WERI-Rb-1 (cell line): ENCODE measurements around the gene CD22.

Source experiments
- DNase-seq: peaks from one replicate; pipeline ENCODE4 v3.0.0-alpha.2; 2020
- H3K27ac ChIP-seq: fragments of 250-450 bp; sonication (Bioruptor Pico); 2 replicates; pipeline ENCODE4 v1.5.1; 2020; ENCODE audit warnings: mild to moderate bottlenecking, moderate library complexity
- H3K27me3 ChIP-seq: fragments of 250-450 bp; sonication (Bioruptor Pico); 2 replicates; pipeline ENCODE4 v1.5.1; 2021; ENCODE audit warnings: mild to moderate bottlenecking, low read depth, moderate library complexity; ENCODE audit not compliant: insufficient read depth, severe bottlenecking
- H3K36me3 ChIP-seq: fragments of 250-450 bp; sonication (Bioruptor Pico); 2 replicates; pipeline ENCODE4 v1.5.1; 2020; ENCODE audit warnings: mild to moderate bottlenecking, moderate library complexity
- H3K4me3 ChIP-seq: 2 replicates; pipeline ENCODE4 v1.5.1; 2011; ENCODE audit warnings: low read depth, mild to moderate bottlenecking, control low read depth, low read length
- H3K9me3 ChIP-seq: fragments of 250-450 bp; sonication (Bioruptor Pico); 2 replicates; pipeline ENCODE4 v1.5.1; 2021; ENCODE audit warnings: mild to moderate bottlenecking, moderate library complexity; ENCODE audit not compliant: severe bottlenecking
- TF ChIP-seq, protein P1 (sequence below): IDR thresholded peaks from 2 replicates; pipeline ENCODE4 v1.5.1; 2011; ENCODE audit warnings: low read depth, mild to moderate bottlenecking, control low read depth, inconsistent platforms, low read length

The CD22 gene

DNA sequence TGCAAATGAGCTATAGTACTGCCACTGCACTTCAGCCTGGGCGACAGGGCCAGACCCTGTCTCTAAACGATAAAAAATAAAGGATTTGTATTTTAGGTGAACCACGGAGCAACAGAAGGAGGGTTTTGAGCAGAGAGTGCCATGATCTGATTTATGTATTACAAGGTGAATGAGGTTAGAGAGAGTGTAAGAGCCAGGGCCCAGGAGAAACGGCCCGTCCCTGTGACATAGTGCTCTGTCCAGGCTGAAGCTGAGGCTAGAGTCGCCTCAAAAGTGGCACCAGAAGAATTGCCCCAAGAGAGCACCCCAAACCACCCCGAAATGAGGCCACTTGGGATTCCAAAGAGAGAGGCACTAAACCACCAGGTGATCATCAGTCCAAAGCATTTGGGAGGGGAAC is 20.1 kb upstream of the CD22 start:
- no peaks in the 10 kb centered on the region for H3K27me3 ChIP-seq
- no peak overlapping the region for H3K27ac ChIP-seq
- DNase-seq = no peak
- H3K36me3 ChIP-seq = no peaks in the 10 kb centered on the region
- no peaks in the 10 kb centered on the region for H3K9me3 ChIP-seq
- H3K4me3 ChIP-seq = no peak overlapping the region
- TF ChIP-seq, protein P1, sequence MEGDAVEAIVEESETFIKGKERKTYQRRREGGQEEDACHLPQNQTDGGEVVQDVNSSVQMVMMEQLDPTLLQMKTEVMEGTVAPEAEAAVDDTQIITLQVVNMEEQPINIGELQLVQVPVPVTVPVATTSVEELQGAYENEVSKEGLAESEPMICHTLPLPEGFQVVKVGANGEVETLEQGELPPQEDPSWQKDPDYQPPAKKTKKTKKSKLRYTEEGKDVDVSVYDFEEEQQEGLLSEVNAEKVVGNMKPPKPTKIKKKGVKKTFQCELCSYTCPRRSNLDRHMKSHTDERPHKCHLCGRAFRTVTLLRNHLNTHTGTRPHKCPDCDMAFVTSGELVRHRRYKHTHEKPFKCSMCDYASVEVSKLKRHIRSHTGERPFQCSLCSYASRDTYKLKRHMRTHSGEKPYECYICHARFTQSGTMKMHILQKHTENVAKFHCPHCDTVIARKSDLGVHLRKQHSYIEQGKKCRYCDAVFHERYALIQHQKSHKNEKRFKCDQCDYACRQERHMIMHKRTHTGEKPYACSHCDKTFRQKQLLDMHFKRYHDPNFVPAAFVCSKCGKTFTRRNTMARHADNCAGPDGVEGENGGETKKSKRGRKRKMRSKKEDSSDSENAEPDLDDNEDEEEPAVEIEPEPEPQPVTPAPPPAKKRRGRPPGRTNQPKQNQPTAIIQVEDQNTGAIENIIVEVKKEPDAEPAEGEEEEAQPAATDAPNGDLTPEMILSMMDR = no peak

DNA sequence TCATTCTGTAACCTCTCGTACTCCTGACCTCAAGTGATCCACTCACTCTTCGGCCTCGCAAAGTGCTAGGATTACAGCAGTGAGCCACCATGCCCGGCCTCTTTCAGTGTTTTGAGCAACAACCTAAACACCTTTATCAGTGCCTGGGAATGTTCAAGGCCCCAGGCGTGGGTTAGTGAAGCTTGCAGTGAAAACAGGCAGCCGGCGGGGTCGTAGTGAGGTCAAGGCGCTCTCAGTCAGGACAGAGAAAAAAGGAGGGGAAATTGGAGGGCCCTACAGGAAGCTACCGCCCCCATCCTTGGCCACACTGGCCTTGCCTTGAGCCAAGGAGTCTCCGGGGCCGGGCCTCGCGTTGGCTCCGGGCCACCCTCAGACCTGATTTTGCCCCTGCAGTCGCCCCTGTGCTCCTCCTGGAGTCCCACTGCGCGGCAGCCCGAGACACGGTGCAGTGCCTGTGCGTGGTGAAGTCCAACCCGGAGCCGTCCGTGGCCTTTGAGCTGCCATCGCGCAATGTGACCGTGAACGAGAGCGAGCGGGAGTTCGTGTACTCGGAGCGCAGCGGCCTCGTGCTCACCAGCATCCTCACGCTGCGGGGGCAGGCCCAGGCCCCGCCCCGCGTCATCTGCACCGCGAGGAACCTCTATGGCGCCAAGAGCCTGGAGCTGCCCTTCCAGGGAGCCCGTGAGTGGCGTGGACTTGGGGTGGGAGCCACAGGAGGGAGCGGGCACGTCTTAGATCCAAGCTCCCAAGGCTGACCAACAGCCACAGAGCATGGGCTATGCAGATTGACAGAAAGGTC is 19.3 kb upstream of the CD22 start:
- DNase-seq = no peak
- no peaks in the 10 kb centered on the region for H3K27me3 ChIP-seq
- H3K9me3 ChIP-seq = no peaks in the 10 kb centered on the region
- no peaks in the 10 kb centered on the region for H3K36me3 ChIP-seq
- H3K27ac ChIP-seq = no peak overlapping the region
- H3K4me3 ChIP-seq = no peak overlapping the region
- TF ChIP-seq, protein P1 = no peak

DNA sequence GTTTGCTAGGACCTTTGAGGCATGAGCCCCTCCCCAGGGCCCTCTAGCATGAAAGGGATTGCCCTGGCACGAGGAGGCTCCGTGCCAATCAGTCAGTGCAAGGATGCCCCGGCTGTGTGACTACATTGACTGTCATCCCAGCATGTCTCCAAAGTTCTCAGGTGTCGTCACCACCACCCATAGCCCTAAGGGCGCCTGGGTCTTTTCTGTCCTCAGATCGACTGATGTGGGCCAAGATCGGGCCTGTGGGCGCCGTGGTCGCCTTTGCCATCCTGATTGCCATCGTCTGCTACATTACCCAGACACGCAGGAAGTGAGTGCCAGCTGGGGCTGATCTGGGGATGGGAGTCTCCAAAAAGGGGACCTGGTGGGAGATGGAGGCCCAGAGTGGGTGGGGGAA is 18.7 kb upstream of the CD22 start:
- no peak overlapping the region for H3K4me3 ChIP-seq
- H3K27me3 ChIP-seq = no peaks in the 10 kb centered on the region
- no peaks in the 10 kb centered on the region for H3K9me3 ChIP-seq
- no peaks in the 10 kb centered on the region for H3K36me3 ChIP-seq
- no peak for DNase-seq
- no peak overlapping the region for H3K27ac ChIP-seq
- TF ChIP-seq, protein P1 = no peak

DNA sequence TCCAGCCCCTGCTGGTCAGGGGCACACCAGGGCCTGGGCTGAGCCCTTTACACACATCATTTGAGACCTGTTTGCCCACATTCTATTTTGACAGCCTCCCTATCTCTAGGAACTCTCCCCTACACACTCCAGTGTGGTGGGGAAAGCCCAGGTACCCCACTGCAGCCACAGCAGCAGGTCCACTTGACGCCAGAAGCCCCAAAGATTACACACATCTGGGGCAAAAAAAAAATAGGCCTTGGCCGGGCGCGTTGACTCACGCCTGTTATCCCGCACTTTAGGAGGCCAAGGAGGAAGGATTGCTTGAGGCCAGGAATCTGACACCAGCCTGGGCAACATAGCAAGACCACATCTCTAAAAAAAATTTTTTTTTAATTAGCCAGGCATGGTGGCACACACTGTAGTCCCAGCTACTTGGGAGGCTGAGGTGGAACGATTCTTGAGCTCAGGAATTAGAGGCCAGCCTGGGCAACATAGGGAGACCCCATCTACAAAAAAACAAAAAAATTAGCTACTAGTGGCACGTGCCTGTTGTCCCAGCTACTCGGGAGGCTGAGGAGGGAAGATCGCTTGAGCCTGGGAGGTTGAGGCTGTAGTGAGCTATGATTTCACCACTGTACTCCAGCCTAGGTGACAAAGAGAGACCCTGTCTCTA is 18.0 kb upstream of the CD22 start:
- Histone ChIP-seq H3K27me3 (no peaks in the 10 kb centered on the region), H3K4me3 (no peak overlapping the region), H3K27ac (no peak overlapping the region), H3K36me3 (no peaks in the 10 kb centered on the region), H3K9me3 (no peaks in the 10 kb centered on the region)
- TF ChIP-seq, protein P1 = no peak
- no peak for DNase-seq

DNA sequence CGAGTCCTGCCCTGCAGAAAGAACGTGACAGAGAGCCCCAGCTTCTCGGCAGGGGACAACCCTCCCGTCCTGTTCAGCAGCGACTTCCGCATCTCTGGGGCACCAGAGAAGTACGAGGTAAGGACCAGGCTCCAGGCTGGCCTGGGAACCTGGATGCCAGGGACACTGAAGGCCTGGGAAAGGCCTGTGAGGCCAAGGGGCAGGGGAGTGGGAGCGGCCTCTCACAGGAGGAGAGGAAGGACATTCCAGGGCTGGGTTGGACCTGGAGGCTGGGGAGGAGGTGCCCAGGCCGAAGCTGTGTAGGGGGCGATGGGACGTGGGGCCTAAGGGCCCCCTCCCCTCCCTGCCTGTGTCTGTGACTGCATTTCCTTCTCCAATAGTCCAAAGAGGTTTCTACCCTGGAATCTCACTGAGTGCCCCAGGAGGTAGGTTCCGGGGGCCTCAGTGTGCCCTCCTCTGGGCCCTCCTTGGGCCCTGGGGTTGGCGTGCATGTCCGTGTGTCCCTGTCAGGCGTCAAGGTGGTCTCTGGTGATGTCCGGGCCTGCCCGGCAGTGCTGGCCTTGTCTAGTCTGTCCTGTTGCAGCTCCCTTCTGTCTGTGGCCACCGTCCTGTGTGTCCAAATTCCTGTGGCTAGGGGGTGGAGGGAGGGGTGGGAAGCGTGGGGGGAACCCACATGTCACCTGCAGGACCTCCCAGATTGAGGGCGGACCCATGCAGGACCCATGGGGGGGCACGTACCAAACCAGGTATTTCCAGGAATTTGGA is 16.9 kb upstream of the CD22 start:
- TF ChIP-seq, protein P1 = no peak
- Histone ChIP-seq H3K27me3 (no peaks in the 10 kb centered on the region), H3K4me3 (no peak overlapping the region), H3K27ac (no peak overlapping the region), H3K9me3 (no peaks in the 10 kb centered on the region), H3K36me3 (no peaks in the 10 kb centered on the region)
- no peak for DNase-seq
